ENCODE results near the gene FST. TPM values are rescaled to one million over a fixed set of nuclear protein-coding genes. Genes with fewer than 3 reads are reported as not detected.
A peak's percentile ranks its signal among the peaks of the same experiment; 100 is the strongest.

FST gene
- total and polyA plus RNA-seq, 2 of the 13 experiments (the other 11 are each of a cell fraction or from before 2014, with no cell fraction given) = 38.6 to 136 TPM

DNA sequence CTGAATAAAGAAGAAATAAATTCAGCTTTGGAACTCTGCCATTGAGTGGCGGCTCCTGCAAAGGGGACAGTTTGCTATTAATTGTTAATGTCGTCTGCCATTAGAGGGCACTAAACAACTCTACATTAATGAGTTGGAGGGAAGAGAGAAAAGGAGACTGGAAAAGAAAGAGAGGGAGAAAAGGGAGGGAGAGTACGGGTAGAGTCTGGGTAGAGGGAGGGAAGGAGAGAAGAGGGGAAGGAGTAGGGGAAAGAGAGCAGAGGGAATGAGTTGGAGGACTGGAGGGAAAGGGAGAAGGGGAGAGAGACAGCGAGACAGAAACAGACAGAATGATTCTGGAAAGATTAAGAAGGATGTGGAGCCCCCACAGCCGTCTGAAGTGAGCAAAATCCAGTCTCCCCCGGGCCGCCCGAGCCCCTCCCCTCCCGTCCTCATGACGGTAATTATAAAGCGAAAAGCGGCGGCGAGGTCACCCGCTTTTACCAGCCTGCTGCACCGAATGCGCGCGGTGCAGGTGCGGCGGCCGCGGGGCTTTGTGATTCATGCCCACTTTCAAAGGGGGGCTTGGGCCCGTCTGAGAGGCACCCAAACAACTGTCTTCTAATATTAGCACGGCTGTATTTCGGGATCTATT is 1.9 kb upstream of the FST start (continued):
- TF ChIP-seq FOSL2 (CRISPR knock-in tag; IDR thresholded peaks at IDR 0.05) (peak; percentile 83), CREB1 (IDR thresholded peaks at IDR 0.05) (no peak), CREB1 (CRISPR knock-in tag; IDR thresholded peaks at IDR 0.05) (peak; percentile 19; the same call in 1 of the 2 replicates), NFATC3 (CRISPR knock-in tag; IDR thresholded peaks at IDR 0.05) (no peak), SMARCC2 (IDR thresholded peaks at IDR 0.05) (no peak), CEBPB (IDR thresholded peaks at IDR 0.05; ENCODE audit: borderline replicate concordance, low read depth, low read length) (no peak), TEAD3 (CRISPR knock-in tag; optimal IDR thresholded peaks at IDR 0.05; ENCODE audit: borderline replicate concordance) (no peak), ZNF44 (CRISPR knock-in tag; IDR thresholded peaks at IDR 0.05) (no peak), FOXM1 (CRISPR knock-in tag; IDR thresholded peaks at IDR 0.05) (no peak), ZNF619 (CRISPR knock-in tag; IDR thresholded peaks at IDR 0.05) (no peak), ZSCAN31 (CRISPR knock-in tag; IDR thresholded peaks at IDR 0.05; ENCODE audit: low read depth) (no peak), SYNCRIP (IDR thresholded peaks at IDR 0.05; ENCODE audit: insufficient read depth, low read depth, low read length) (no peak), ZBTB20 (CRISPR knock-in tag; IDR thresholded peaks at IDR 0.05; ENCODE audit: borderline replicate concordance, low read depth) (no peak), FOXO1 (CRISPR knock-in tag; IDR thresholded peaks at IDR 0.05) (no peak), EP300 (IDR thresholded peaks at IDR 0.05; ENCODE audit: low read depth in 2 of 2, low read length in 2 of 2) (peak in 1 of 2 experiments; percentile 48; a peak in 1 of 4 replicates), EP300 (CRISPR knock-in tag; IDR thresholded peaks at IDR 0.05; ENCODE audit: borderline replicate concordance) (no peak; the same call in 1 of the 2 replicates), POLR2G (IDR thresholded peaks at IDR 0.05; ENCODE audit: low read depth, low read length) (peak; percentile 64; the same call in 1 of the 2 replicates), ZNF383 (CRISPR knock-in tag; IDR thresholded peaks at IDR 0.05; ENCODE audit: borderline replicate concordance) (no peak), ZNF33B (CRISPR knock-in tag; IDR thresholded peaks at IDR 0.05) (no peak), ZFP90 (CRISPR knock-in tag; IDR thresholded peaks at IDR 0.05; ENCODE audit: borderline replicate concordance) (no peak), ZNF777 (CRISPR knock-in tag; IDR thresholded peaks at IDR 0.05) (peak; percentile 87)
- TF ChIP-seq, protein P1, sequence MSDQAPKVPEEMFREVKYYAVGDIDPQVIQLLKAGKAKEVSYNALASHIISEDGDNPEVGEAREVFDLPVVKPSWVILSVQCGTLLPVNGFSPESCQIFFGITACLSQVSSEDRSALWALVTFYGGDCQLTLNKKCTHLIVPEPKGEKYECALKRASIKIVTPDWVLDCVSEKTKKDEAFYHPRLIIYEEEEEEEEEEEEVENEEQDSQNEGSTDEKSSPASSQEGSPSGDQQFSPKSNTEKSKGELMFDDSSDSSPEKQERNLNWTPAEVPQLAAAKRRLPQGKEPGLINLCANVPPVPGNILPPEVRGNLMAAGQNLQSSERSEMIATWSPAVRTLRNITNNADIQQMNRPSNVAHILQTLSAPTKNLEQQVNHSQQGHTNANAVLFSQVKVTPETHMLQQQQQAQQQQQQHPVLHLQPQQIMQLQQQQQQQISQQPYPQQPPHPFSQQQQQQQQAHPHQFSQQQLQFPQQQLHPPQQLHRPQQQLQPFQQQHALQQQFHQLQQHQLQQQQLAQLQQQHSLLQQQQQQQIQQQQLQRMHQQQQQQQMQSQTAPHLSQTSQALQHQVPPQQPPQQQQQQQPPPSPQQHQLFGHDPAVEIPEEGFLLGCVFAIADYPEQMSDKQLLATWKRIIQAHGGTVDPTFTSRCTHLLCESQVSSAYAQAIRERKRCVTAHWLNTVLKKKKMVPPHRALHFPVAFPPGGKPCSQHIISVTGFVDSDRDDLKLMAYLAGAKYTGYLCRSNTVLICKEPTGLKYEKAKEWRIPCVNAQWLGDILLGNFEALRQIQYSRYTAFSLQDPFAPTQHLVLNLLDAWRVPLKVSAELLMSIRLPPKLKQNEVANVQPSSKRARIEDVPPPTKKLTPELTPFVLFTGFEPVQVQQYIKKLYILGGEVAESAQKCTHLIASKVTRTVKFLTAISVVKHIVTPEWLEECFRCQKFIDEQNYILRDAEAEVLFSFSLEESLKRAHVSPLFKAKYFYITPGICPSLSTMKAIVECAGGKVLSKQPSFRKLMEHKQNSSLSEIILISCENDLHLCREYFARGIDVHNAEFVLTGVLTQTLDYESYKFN (CRISPR knock-in tag; conservative IDR thresholded peaks at IDR 0.05) = no peak
- TF ChIP-seq, protein P2, sequence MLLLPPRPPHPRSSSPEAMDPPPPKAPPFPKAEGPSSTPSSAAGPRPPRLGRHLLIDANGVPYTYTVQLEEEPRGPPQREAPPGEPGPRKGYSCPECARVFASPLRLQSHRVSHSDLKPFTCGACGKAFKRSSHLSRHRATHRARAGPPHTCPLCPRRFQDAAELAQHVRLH (CRISPR knock-in tag; IDR thresholded peaks at IDR 0.05; ENCODE audit: borderline replicate concordance, low read depth) = no peak
- TF ChIP-seq, protein P3, sequence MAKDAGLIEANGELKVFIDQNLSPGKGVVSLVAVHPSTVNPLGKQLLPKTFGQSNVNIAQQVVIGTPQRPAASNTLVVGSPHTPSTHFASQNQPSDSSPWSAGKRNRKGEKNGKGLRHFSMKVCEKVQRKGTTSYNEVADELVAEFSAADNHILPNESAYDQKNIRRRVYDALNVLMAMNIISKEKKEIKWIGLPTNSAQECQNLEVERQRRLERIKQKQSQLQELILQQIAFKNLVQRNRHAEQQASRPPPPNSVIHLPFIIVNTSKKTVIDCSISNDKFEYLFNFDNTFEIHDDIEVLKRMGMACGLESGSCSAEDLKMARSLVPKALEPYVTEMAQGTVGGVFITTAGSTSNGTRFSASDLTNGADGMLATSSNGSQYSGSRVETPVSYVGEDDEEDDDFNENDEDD (CRISPR knock-in tag; IDR thresholded peaks at IDR 0.05; ENCODE audit: borderline replicate concordance) = peak; percentile 20; the same call in 1 of the 2 replicates
- TF ChIP-seq, protein P4, sequence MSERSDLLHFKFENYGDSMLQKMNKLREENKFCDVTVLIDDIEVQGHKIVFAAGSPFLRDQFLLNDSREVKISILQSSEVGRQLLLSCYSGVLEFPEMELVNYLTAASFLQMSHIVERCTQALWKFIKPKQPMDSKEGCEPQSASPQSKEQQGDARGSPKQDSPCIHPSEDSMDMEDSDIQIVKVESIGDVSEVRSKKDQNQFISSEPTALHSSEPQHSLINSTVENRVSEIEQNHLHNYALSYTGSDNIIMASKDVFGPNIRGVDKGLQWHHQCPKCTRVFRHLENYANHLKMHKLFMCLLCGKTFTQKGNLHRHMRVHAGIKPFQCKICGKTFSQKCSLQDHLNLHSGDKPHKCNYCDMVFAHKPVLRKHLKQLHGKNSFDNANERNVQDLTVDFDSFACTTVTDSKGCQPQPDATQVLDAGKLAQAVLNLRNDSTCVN (CRISPR knock-in tag; IDR thresholded peaks at IDR 0.05; ENCODE audit: borderline replicate concordance) = no peak
- TF ChIP-seq, protein P5, sequence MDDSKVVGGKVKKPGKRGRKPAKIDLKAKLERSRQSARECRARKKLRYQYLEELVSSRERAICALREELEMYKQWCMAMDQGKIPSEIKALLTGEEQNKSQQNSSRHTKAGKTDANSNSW (CRISPR knock-in tag; IDR thresholded peaks at IDR 0.05; ENCODE audit: borderline replicate concordance) = no peak

Data from HepG2 (cell line).